ENCODE measurements around the gene HOXA3. TPM values are rescaled to one million over a fixed set of nuclear protein-coding genes. Genes with fewer than 3 reads are reported as not detected.

HOXA3 gene
- total and polyA plus RNA-seq, 8 donors = 0.87 to 42.6 (median 5.0) TPM

DNA sequence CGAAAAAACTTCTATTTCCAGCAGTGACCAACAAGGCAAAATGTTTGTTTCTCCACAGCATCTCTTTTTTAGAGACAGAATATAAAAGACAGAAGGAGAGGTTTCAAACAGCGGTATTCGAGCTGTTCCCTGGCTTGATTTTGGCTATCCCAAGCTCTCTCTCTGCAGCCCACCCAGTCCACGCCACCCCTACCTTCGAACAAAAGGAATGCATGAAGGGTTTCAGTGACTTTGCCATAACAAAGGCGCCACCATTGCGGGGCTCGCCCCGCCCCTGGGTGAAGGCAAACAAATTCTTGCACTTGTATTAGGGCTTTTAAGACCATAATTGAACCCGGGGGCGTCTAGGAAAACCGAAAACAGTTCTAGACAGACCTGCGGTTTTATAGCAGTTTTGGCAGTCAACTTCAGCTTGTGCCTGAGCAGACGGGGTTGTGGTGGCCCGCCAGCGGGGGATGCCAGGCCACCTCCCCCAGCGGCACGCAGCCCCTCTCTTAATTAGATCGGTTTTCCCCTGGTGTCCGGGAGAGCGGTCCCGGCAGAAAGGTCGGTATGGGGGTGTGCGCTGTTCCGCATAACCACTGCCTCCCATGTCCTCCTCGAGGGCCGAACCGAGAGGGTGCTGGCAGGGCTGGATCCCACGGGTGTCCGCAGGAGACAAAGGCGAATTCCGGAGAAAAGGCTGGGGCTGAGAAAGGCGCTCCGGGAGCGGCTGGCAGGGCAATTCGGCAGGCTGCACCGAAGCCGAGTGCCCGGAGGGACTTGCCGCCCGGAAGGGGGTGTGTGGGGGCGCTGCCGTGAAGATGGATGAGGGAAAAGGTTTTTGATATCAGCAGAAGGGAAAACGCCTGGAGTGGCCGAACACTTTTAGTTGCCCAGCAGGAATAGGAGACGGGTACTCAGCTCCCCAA is 35.3 kb upstream of the HOXA3 start:
- peaks cover 82 to 100% (median 100%) of the 10 kb centered on the region in 3 donors for H3K27me3 ChIP-seq

DNA sequence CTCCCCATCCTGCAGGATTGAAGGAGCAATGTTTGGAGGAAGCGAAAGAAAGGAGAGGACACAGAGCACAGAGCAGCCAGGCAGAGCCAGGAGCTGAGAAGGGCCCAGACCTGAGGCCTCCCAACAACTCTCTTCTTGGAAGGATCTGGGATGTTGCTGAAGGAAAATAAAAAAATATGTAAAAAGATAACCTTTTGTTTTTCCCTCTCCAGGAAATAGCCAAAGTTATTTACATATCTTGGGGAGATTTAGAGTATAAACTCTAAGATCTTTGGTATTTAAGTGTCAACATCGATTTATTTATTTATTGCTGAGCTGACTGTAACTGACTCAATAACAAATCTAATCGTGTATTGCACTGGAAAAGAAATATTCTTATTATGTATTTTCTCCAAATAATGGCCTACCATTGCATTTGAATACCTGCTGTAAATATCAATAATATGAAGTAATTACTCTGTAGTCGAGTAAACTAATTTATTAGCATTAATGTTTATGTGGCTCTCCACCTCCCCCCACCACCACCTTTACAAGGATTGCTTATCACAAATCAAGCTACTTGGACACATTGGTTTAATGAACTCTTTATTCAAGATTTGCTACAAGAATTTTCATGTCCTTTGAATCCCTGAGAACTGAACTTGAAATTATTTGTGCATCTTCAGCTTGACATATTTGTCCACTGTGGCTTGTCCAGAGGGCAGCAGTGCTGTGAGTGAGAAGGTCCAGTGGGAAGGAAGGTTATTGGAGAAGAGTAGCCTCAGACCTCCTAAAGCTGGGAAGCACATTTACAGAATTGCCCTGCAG is 34.5 kb upstream of the HOXA3 start:
- Histone ChIP-seq H3K4me1 (peaks cover 36 to 60% (median 54%) of the 10 kb centered on the region in 4 donors), H3K27ac (no peak overlapping the region), H3K4me3 (no peak overlapping the region), H3K9me3 (peaks cover 0 to 16% (median 0%) of the 10 kb centered on the region in 4 donors), H3K27me3 (peaks cover 76 to 100% (median 100%) of the 10 kb centered on the region in 3 donors), H3K36me3 (no peaks in the 10 kb centered on the region)
- 14 to 22% (median 21%) methylated on average over 4 of the region's 4 CpGs for WGBS, 5 donors
- TF ChIP-seq, protein P1, sequence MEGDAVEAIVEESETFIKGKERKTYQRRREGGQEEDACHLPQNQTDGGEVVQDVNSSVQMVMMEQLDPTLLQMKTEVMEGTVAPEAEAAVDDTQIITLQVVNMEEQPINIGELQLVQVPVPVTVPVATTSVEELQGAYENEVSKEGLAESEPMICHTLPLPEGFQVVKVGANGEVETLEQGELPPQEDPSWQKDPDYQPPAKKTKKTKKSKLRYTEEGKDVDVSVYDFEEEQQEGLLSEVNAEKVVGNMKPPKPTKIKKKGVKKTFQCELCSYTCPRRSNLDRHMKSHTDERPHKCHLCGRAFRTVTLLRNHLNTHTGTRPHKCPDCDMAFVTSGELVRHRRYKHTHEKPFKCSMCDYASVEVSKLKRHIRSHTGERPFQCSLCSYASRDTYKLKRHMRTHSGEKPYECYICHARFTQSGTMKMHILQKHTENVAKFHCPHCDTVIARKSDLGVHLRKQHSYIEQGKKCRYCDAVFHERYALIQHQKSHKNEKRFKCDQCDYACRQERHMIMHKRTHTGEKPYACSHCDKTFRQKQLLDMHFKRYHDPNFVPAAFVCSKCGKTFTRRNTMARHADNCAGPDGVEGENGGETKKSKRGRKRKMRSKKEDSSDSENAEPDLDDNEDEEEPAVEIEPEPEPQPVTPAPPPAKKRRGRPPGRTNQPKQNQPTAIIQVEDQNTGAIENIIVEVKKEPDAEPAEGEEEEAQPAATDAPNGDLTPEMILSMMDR (IDR thresholded peaks at IDR 0.05) = no peak
- TF ChIP-seq POLR2AphosphoS5 (IDR thresholded peaks at IDR 0.05) (no peak), POLR2A (IDR thresholded peaks at IDR 0.05) (no peak), EP300 (IDR thresholded peaks at IDR 0.05) (no peak)
- no peak for DNase-seq
- intact Hi-C loops (cut with DNase I; ENCODE audit: low total_unique reads) = no loop called here

More for the DNA sequence above, 35.3 kb upstream of the HOXA3 start:
- Histone ChIP-seq H3K9me3 (peaks cover 0 to 16% (median 0%) of the 10 kb centered on the region in 4 donors), H3K4me3 (peak overlapping the region in 2 of 4 donors; percentile 19 to 33), H3K36me3 (no peaks in the 10 kb centered on the region), H3K27ac (no peak overlapping the region), H3K4me1 (peaks cover 44 to 68% (median 62%) of the 10 kb centered on the region in 4 donors)
- 5 to 10% (median 9%) methylated on average over 36 to 46 of the region's 46 CpGs for WGBS, 5 donors
- intact Hi-C loops (cut with DNase I; ENCODE audit: low total_unique reads) = no loop called here
- DNase-seq = peak in 1 of 2 donors; percentile 20
- TF ChIP-seq EP300 (IDR thresholded peaks at IDR 0.05) (no peak), POLR2A (IDR thresholded peaks at IDR 0.05) (no peak), POLR2AphosphoS5 (IDR thresholded peaks at IDR 0.05) (no peak)
- TF ChIP-seq, protein P1 (IDR thresholded peaks at IDR 0.05) = no peak

DNA sequence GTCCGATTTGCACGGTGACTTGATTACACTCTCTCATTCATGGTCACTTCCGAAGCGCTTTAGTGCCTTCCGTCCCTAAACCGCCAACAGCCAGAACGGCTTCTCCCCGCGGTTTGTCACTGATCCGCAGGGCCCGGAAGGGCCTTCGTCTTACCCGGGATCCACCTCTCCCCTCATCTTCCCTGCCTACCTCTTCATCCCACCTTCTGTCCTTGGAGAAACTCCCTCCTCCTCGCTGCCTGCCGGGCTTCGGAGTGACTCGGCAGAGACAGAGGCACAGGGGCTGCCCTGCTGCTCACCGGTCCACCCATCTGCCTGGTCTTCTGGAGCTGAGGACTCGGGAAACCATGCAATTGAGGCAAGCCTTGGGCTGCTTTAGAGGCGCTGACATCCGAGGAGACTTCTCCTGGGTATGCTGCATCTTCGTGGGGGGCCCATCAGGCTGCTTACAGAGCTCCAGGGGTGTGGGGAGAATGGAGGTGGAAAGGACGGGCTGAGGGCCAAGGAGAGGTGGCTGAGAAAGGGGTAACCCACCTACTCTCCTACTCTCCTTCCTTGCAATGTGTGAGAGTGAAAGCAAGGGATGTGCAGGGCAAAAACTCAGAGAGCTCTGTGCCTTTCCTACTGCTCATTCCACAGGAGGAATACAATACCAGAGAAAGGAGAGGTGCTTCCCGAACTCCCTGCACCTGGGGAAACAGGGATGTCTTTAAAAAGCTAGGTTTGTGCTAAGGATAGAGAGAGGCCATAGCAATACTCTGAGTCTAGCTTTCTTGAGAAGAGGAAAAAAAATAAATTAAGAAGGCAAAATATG is 33.7 kb upstream of the HOXA3 start:
- no peak overlapping the region for H3K4me3 ChIP-seq
- H3K27ac ChIP-seq = no peak overlapping the region
- peaks cover 35 to 58% (median 51%) of the 10 kb centered on the region in 4 donors for H3K4me1 ChIP-seq
- DNase-seq = peak in 1 of 2 donors; percentile 7
- H3K36me3 ChIP-seq = no peaks in the 10 kb centered on the region
- H3K9me3 ChIP-seq = peaks cover 0 to 16% (median 0%) of the 10 kb centered on the region in 4 donors
- TF ChIP-seq, protein P1 (IDR thresholded peaks at IDR 0.05) = no peak
- TF ChIP-seq POLR2AphosphoS5 (IDR thresholded peaks at IDR 0.05) (no peak), EP300 (IDR thresholded peaks at IDR 0.05) (no peak), POLR2A (IDR thresholded peaks at IDR 0.05) (no peak)
- WGBS, 5 donors = 6 to 13% (median 8%) methylated on average over 24 of the region's 24 CpGs
- peaks cover 68 to 100% (median 95%) of the 10 kb centered on the region in 3 donors for H3K27me3 ChIP-seq
- intact Hi-C loops (cut with DNase I; ENCODE audit: low total_unique reads) = no loop called here
